Activated T-helper 1 cell treated with anti-CD3 and anti-CD28 coated beads, Interleukin-12 subunit alpha, Interleukin-12 subunit beta, Interleukin-2, Interleukin-4 antibody, amounts not matched to agents 30 ng/mL and 10 ng/mL and 1 ng/mL, durations not matched to agents 14 hours and 24 hours and 36 hours (primary cell): ENCODE measurements around the gene INTS11. TPM values are rescaled to one million over a fixed set of nuclear protein-coding genes. Genes with fewer than 3 reads are reported as not detected.

ENCODE experiments used
- DNase-seq: peaks from one replicate; pipeline ENCODE4 v3.0.0; 2021; ENCODE audit warnings: low spot score
- H3K27ac Mint-ChIP-seq: one replicate; pipeline ENCODE4 v1.8.0; 2021; ENCODE audit warnings: mild to moderate bottlenecking, mixed read lengths
- H3K27me3 Mint-ChIP-seq: one replicate; pipeline ENCODE4 v1.8.0; 2022; ENCODE audit warnings: mild to moderate bottlenecking, moderate library complexity, mixed read lengths; ENCODE audit not compliant: insufficient read depth
- H3K36me3 Mint-ChIP-seq: one replicate; pipeline ENCODE4 v1.8.0; 2021; ENCODE audit warnings: low read depth, mixed read lengths
- H3K4me1 Mint-ChIP-seq: one replicate; pipeline ENCODE4 v1.8.0; 2021; ENCODE audit warnings: low read depth, mixed read lengths
- H3K4me3 Mint-ChIP-seq: one replicate; pipeline ENCODE4 v1.8.0; 2021; ENCODE audit warnings: mild to moderate bottlenecking, moderate library complexity, mixed read lengths
- H3K9me3 Mint-ChIP-seq: one replicate; pipeline ENCODE4 v1.8.0; 2021; ENCODE audit warnings: mixed read lengths
- intact Hi-C: fragments of 100-400 bp; cut with micrococcal nuclease; formaldehyde crosslinking; loops from one replicate; pipeline ENCODE4 v1.15.1; 2024
- total RNA-seq: library from RNA; stranded (reverse); gene quantifications from 2 replicates; pipeline ENCODE4 v1.2.3, GENCODE V29; 2022

The INTS11 gene
- total RNA-seq, 1 donor from 2014 or later, result 147 TPM

GRCh38 chr1:1307261-1307922, 17.1 kb downstream of the INTS11 start:
- peaks cover 15% of the 10 kb centered on the region for H3K4me1 Mint-ChIP-seq
- DNase-seq, result no peak
- H3K27ac Mint-ChIP-seq, result peak overlapping the region; percentile 85
- no peaks in the 10 kb centered on the region for H3K27me3 Mint-ChIP-seq
- intact Hi-C loops, result loop anchor here (5.0 kb wide), 6 partner anchors 35 to 350 kb away; partner anchors contain the start of genes ATAD3A, CCNL2, NOC2L and TNFRSF18
- H3K36me3 Mint-ChIP-seq, result no peaks in the 10 kb centered on the region
- H3K9me3 Mint-ChIP-seq, result no peaks in the 10 kb centered on the region
- H3K4me3 Mint-ChIP-seq, result peak overlapping the region; percentile 88

DNA sequence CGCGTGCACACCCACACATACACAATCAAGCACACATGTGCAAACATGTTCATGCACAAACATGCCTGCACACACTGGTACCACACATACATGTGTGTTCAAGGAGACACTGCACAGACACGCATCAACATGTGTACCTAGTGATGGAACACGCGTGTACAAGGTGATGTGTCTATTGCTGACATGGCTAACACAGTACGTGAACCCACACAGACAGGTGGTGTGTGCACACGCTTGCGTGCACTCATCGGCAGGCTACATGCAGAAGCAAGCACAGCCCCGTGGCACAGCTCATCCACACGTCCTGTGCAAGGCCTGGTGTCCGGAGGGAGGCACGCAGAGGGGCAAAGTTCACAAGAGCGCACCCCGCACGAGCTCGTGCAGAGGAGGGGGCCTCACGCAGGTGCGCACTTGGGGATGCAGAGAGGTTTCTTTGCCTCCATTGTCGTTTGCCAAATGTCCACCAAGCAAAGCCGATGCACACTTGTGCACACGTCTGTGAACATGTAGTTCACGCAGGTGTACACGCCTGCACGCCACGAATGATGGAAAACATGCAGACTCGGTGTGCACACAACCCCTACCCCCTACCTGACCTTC, 17.7 kb downstream of the INTS11 start:
- Mint-ChIP-seq H3K27me3 (no peaks in the 10 kb centered on the region), H3K27ac (peak overlapping the region; percentile 85)
- intact Hi-C loops, result loop anchor here (5.0 kb wide), 6 partner anchors 34 to 349 kb away; partner anchors contain the start of genes ATAD3A, CCNL2, NOC2L and TNFRSF18

DNA sequence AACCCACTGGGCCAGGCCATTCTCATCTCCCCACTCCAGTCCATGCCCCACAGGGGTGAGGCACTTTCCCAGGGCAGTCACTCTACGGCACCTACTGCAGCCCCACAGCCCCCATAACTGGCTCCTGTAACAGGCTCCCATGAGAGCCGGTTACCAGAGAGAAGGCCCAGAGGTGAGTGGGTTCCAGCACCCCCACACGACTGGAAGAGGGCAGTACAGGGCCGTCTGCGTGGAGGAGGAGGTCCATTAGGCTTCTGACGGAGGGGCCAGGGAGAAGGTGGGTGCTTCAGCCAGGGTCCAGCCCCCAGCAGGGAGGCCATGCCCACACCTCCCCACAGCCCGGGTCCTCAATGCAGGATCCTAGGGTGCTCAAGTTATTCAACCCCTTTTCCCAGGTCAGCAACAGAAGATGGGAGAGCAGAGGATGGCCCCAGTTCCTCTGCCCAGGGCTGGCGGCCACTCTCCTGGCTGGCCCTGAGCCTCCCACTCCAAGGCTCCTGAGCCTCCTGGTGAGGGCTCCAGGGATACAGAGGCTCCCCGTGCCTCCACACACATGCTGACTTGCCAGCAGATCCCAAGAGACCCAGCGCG, 18.3 kb downstream of the INTS11 start:
- H3K4me3 Mint-ChIP-seq, result peak overlapping the region; percentile 88
- H3K27ac Mint-ChIP-seq, result peak overlapping the region; percentile 85
- intact Hi-C loops, result loop anchor here (5.0 kb wide), 6 partner anchors 34 to 349 kb away; partner anchors contain the start of genes ATAD3A, CCNL2, NOC2L and TNFRSF18
- H3K4me1 Mint-ChIP-seq, result peaks cover 15% of the 10 kb centered on the region
- H3K9me3 Mint-ChIP-seq, result no peaks in the 10 kb centered on the region
- no peak for DNase-seq
- H3K27me3 Mint-ChIP-seq, result no peaks in the 10 kb centered on the region
- no peaks in the 10 kb centered on the region for H3K36me3 Mint-ChIP-seq

More for the DNA sequence above, 17.7 kb downstream of the INTS11 start:
- H3K4me3 Mint-ChIP-seq, result peak overlapping the region; percentile 88
- DNase-seq, result no peak
- H3K36me3 Mint-ChIP-seq, result no peaks in the 10 kb centered on the region
- peaks cover 15% of the 10 kb centered on the region for H3K4me1 Mint-ChIP-seq
- no peaks in the 10 kb centered on the region for H3K9me3 Mint-ChIP-seq

GRCh38 chr1:1305300-1306069, 19.0 kb downstream of the INTS11 start:
- Mint-ChIP-seq H3K4me1 (peaks cover 15% of the 10 kb centered on the region), H3K27me3 (no peaks in the 10 kb centered on the region), H3K27ac (peak overlapping the region; percentile 85), H3K4me3 (peak overlapping the region; percentile 88), H3K36me3 (no peaks in the 10 kb centered on the region), H3K9me3 (no peaks in the 10 kb centered on the region)
- intact Hi-C loops, result loop anchor here (5.0 kb wide), 6 partner anchors 33 to 348 kb away; partner anchors contain the start of genes ATAD3A, CCNL2, NOC2L and TNFRSF18
- DNase-seq, result peak; percentile 60

GRCh38 chr1:1304331-1305299, 19.8 kb downstream of the INTS11 start:
- Mint-ChIP-seq H3K4me3 (peak overlapping the region; percentile 88), H3K4me1 (peaks cover 15% of the 10 kb centered on the region), H3K9me3 (no peaks in the 10 kb centered on the region), H3K27me3 (no peaks in the 10 kb centered on the region), H3K27ac (peak overlapping the region; percentile 23), H3K36me3 (no peaks in the 10 kb centered on the region)
- DNase-seq, result no peak
- intact Hi-C loops, result loop anchor here (5.0 kb wide), 6 partner anchors 32 to 347 kb away; partner anchors contain the start of genes ATAD3A, CCNL2, NOC2L and TNFRSF18

DNA sequence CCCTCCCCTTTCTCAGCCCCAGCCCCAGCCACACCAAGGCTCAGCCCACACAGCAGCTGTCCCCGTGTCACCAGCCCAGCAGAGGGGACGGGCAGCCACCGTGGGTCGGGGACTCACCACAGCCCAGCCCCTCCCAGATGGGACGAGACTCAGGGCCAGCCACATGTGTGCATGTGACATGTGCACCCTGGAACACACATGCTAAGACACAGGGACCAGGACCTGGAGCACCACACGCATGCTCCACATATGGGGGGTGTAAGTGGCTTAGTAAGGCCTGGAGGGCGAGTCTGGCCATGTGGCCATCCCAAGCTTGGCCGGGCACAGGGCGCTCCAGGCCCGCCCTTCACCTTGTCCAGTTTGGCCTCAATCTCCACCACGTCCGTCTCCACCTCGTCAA, 20.7 kb downstream of the INTS11 start:
- Mint-ChIP-seq H3K27me3 (no peaks in the 10 kb centered on the region), H3K36me3 (no peaks in the 10 kb centered on the region), H3K9me3 (no peaks in the 10 kb centered on the region), H3K4me3 (no peak overlapping the region), H3K4me1 (peaks cover 15% of the 10 kb centered on the region), H3K27ac (no peak overlapping the region)
- DNase-seq, result no peak
- intact Hi-C loops, result no loop called here

GRCh38 chr1:1302951-1303509, 21.4 kb downstream of the INTS11 start:
- Mint-ChIP-seq H3K4me3 (no peak overlapping the region), H3K27ac (no peak overlapping the region), H3K36me3 (no peaks in the 10 kb centered on the region), H3K4me1 (peaks cover 15% of the 10 kb centered on the region), H3K9me3 (no peaks in the 10 kb centered on the region), H3K27me3 (no peaks in the 10 kb centered on the region)
- no peak for DNase-seq
- intact Hi-C loops, result no loop called here

DNA sequence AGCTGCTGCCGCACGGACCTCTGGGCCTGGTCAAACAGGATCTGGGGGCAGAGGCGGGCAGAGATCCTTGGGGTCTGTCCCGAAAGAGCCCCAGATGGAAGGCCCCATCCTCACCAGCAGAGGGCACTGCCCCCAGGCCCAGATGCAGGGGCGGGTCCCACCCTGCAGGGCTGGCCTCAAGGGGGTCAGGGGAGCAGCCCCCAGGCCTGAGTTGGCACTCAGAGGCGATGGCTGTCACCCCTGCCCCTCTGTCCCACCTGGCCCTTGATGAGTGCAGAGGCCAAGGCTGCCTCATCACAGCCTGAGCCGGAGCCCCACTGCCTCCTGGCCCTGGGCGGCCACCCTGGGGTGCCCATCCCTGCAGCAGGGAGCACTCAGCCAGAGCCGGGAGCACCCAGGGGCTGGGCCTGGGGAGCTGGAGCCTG, 22.4 kb downstream of the INTS11 start:
- H3K27ac Mint-ChIP-seq, result no peak overlapping the region
- no peak overlapping the region for H3K4me3 Mint-ChIP-seq
- H3K36me3 Mint-ChIP-seq, result no peaks in the 10 kb centered on the region
- H3K4me1 Mint-ChIP-seq, result peaks cover 13% of the 10 kb centered on the region
- H3K27me3 Mint-ChIP-seq, result no peaks in the 10 kb centered on the region
- no peaks in the 10 kb centered on the region for H3K9me3 Mint-ChIP-seq
- no peak for DNase-seq
- intact Hi-C loops, result no loop called here

DNA sequence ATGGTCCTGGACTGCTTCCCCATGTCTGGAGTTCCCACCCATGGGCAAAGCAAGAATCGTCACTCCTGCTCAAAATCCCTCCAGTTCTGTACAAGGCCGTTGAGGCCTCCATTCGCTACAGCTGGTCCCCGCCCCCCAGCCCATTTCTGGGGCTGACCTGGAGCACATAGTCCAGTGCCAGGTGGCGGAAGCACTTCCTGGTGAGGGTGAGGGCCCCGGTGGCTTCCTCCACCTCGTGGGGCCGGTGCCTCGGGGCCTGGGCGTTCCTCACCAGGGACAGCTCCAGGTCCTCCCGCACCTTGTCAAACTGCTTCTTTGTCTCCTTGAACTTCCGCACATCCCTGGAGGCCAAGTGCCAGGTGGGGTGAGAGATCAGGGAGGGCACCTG, 24.1 kb downstream of the INTS11 start:
- no peak overlapping the region for H3K27ac Mint-ChIP-seq
- no peaks in the 10 kb centered on the region for H3K4me1 Mint-ChIP-seq
- H3K27me3 Mint-ChIP-seq, result no peaks in the 10 kb centered on the region
- no peak for DNase-seq
- intact Hi-C loops, result no loop called here
- no peaks in the 10 kb centered on the region for H3K36me3 Mint-ChIP-seq
- H3K9me3 Mint-ChIP-seq, result no peaks in the 10 kb centered on the region
- no peak overlapping the region for H3K4me3 Mint-ChIP-seq

GRCh38 chr1:1299686-1300351, 24.6 kb downstream of the INTS11 start:
- H3K27me3 Mint-ChIP-seq, result no peaks in the 10 kb centered on the region
- H3K9me3 Mint-ChIP-seq, result no peaks in the 10 kb centered on the region
- intact Hi-C loops, result no loop called here
- H3K4me3 Mint-ChIP-seq, result no peak overlapping the region
- no peak for DNase-seq
- H3K36me3 Mint-ChIP-seq, result no peaks in the 10 kb centered on the region
- H3K27ac Mint-ChIP-seq, result no peak overlapping the region
- no peaks in the 10 kb centered on the region for H3K4me1 Mint-ChIP-seq
